Transverse colon (tissue), 4 donors: Measurements from ENCODE around the gene NECAP2. TPM values are rescaled to one million over a fixed set of nuclear protein-coding genes. Genes with fewer than 3 reads are reported as not detected.

Experiments
- DNase-seq: peaks from one replicate; pipeline ENCODE4 v3.0.0-alpha.2; 2019
- H3K27ac ChIP-seq, 4 donors: fragments of 200-600 bp; sonication (generic); 2 replicates each; pipeline ENCODE4 v1.5.1; 2016 to 2018; ENCODE audit warnings: inconsistent platforms in 4 of 4
- H3K27me3 ChIP-seq: fragments of 200-600 bp; sonication (generic); 2 replicates; pipeline ENCODE4 v1.5.1; 2017; ENCODE audit warnings: inconsistent platforms
- H3K36me3 ChIP-seq, 4 donors: fragments of 200-600 bp; sonication (generic); 2 replicates each; pipeline ENCODE4 v1.5.1; 2017 to 2019; ENCODE audit warnings: inconsistent platforms in 4 of 4
- H3K4me1 ChIP-seq, 4 donors: fragments of 200-600 bp; sonication (generic); 2 replicates each; pipeline ENCODE4 v1.5.1; 2017 to 2020; ENCODE audit warnings: inconsistent platforms in 4 of 4
- H3K4me3 ChIP-seq, 4 donors: fragments of 200-600 bp; sonication (generic); 1 replicate in 1 of 4; 2 replicates in 3 of 4; pipeline versions ENCODE4 v1.5.1 to v1.6.1; 2017 to 2019; ENCODE audit warnings: inconsistent platforms in 4 of 4
- H3K9me3 ChIP-seq, 2 donors: fragments of 200-600 bp; sonication (generic); 2 replicates each; pipeline ENCODE4 v1.5.1; 2017 to 2019; ENCODE audit warnings: inconsistent platforms in 2 of 2
- EP300 ChIP-seq: sonication (generic); formaldehyde crosslinking; IDR thresholded peaks from one replicate; pipeline ENCODE4 v1.6.1; 2017; ENCODE audit warnings: antibody characterized with exemption, low read depth
- POLR2A ChIP-seq: fragments of 450-650 bp; IDR thresholded peaks from one replicate; pipeline ENCODE4 v1.6.1; 2016; ENCODE audit warnings: antibody characterized with exemption, mild to moderate bottlenecking, moderate library complexity
- POLR2AphosphoS5 ChIP-seq, 3 donors: sonication (generic); formaldehyde crosslinking; IDR thresholded peaks; one replicate each; pipeline ENCODE4 v1.6.1; 2016; ENCODE audit warnings: antibody characterized with exemption in 3 of 3
- WGBS, 2 donors: methylation state at CpG; one replicate each; pipeline ENCODE4 v1.1.5; 2018; ENCODE audit warnings: low coverage in 1 of 2; 5-methylcytosine and 5-hydroxymethylcytosine counted together
- in situ Hi-C, 4 donors: fragments of 200-750 bp; cut with MboI; loops; one replicate each; pipeline versions ENCODE4 v1.15.0 to v1.15.1; 2017; ENCODE audit warnings: low sequenced_read_pairs in 3 of 4, low pct_ligation_motif_present in 1 of 4, low pct_unique_long_range_greater_than_20kb in 1 of 4
- intact Hi-C: fragments of 100-400 bp; cut with DNase I; formaldehyde crosslinking; loops from one replicate; pipeline ENCODE4 v1.15.1; 2023; ENCODE audit warnings: low total_unique reads
- total RNA-seq, 4 donors: library from RNA; depleted of rRNA; stranded (reverse); fragments of >200 nt; gene quantifications; one replicate each; pipeline ENCODE4 v1.1.0, GENCODE V29; 2016
- TF ChIP-seq, protein P1 (sequence below), 5 experiments: fragments of 200-600 bp in 3 of 5; fragments of 450-650 bp in 2 of 5; sonication (generic) in 3 of 5; IDR thresholded peaks; 1 replicate in 2 of 5; 2 replicates in 3 of 5; pipeline ENCODE4 v1.5.1; 2016 to 2017; ENCODE audit warnings: antibody characterized with exemption in 5 of 5, inconsistent platforms in 3 of 5, mild to moderate bottlenecking in 2 of 5, moderate library complexity in 1 of 5

Gene NECAP2
- total RNA-seq, 4 donors from 2014 or later = 34.4 to 58.2 (median 52.4) TPM

DNA sequence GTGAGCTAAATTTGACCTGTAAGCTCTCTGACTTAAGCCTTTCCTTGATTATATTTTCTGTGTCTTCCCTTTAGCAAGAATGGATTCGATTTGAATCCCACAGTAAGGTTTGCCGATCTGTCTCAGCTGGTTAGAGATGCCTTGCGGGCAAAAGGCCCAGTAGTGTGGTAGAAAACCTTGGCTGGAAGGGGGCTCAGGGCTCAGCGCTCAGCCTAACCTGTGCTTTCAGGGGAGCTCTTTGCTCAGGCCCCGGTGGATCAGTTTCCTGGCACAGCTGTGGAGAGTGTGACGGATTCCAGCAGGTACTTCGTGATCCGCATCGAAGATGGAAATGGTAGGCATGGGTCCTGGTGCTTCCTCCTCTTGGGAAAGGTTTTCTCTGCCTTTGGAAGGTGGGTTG is 7.1 kb downstream of the NECAP2 start:
- H3K9me3 ChIP-seq = no peaks in the 10 kb centered on the region
- WGBS, 2 donors = 97 to 100% methylated on average over 1 to 9 of the region's 9 CpGs
- TF ChIP-seq, protein P1, sequence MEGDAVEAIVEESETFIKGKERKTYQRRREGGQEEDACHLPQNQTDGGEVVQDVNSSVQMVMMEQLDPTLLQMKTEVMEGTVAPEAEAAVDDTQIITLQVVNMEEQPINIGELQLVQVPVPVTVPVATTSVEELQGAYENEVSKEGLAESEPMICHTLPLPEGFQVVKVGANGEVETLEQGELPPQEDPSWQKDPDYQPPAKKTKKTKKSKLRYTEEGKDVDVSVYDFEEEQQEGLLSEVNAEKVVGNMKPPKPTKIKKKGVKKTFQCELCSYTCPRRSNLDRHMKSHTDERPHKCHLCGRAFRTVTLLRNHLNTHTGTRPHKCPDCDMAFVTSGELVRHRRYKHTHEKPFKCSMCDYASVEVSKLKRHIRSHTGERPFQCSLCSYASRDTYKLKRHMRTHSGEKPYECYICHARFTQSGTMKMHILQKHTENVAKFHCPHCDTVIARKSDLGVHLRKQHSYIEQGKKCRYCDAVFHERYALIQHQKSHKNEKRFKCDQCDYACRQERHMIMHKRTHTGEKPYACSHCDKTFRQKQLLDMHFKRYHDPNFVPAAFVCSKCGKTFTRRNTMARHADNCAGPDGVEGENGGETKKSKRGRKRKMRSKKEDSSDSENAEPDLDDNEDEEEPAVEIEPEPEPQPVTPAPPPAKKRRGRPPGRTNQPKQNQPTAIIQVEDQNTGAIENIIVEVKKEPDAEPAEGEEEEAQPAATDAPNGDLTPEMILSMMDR (IDR thresholded peaks at IDR 0.05) = no peak
- TF ChIP-seq EP300 = no peak
- TF ChIP-seq POLR2A = no peak
- TF ChIP-seq POLR2AphosphoS5 (IDR thresholded peaks at IDR 0.05) = no peak
- H3K27ac ChIP-seq = no peak overlapping the region
- H3K4me1 ChIP-seq = peaks cover 0 to 11% (median 9%) of the 10 kb centered on the region in 4 donors
- no peak for DNase-seq
- H3K27me3 ChIP-seq = no peaks in the 10 kb centered on the region
- H3K4me3 ChIP-seq = no peak overlapping the region
- H3K36me3 ChIP-seq = peaks cover 0 to 55% (median 15%) of the 10 kb centered on the region in 4 donors
- in situ Hi-C loops (no loop called here), intact Hi-C loops (no loop called here)

DNA sequence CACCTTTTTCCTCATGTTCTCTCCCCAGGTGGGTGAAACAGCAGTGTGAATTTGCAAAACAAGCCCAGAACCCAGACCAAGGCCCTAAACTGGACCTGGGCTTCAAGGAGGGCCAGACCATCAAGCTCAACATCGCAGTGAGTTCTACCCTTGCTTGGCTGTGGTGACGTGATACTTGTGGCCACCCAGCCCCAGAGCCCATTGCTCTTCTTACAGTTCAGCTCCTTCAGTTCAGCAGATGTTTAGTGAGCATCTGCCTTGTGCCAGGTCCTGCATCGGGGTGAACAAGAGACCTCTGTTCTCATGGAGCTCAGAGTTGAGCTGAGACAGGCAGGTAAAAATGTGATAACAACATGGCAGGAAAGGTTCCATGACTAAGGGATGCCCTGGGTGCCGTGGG is 8.5 kb downstream of the NECAP2 start:
- Histone ChIP-seq H3K4me3 (no peak overlapping the region), H3K27ac (no peak overlapping the region), H3K36me3 (peaks cover 0 to 66% (median 19%) of the 10 kb centered on the region in 4 donors), H3K27me3 (no peaks in the 10 kb centered on the region), H3K4me1 (no peaks in the 10 kb centered on the region), H3K9me3 (no peaks in the 10 kb centered on the region)
- 98 to 100% methylated on average over 1 to 4 of the region's 4 CpGs for WGBS, 2 donors
- TF ChIP-seq POLR2AphosphoS5 (IDR thresholded peaks at IDR 0.05) (no peak), EP300 (no peak), POLR2A (no peak)
- TF ChIP-seq, protein P1 (IDR thresholded peaks at IDR 0.05) = no peak
- DNase-seq = no peak
- intact Hi-C loops = no loop called here
- in situ Hi-C loops = no loop called here

DNA sequence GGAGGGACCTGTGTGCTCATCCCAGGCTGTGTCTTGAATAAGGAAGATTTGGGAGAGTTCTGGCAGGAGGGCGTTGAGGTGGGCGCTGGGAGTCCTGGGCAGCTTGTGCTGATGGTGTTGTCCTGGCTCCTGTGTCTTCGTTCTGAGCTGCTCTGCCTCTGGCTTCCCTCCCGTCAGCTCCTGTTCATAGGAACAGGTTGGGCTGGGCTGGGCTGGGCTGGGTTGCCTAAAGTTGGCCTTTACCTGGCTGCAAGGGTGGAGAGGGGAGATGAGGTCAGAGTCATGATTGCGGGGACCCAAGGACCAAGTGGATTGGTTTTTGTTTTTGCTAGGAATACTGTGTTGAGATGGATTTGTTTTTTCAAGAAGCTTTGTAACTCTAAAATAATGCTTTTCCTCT is 9.1 kb downstream of the NECAP2 start:
- in situ Hi-C loops = no loop called here
- TF ChIP-seq EP300 = no peak
- TF ChIP-seq, protein P1 (IDR thresholded peaks at IDR 0.05) = no peak
- no peak for TF ChIP-seq POLR2AphosphoS5 (IDR thresholded peaks at IDR 0.05)
- TF ChIP-seq POLR2A = no peak
- Histone ChIP-seq H3K9me3 (no peaks in the 10 kb centered on the region), H3K27me3 (no peaks in the 10 kb centered on the region), H3K4me1 (no peaks in the 10 kb centered on the region), H3K4me3 (no peak overlapping the region), H3K27ac (no peak overlapping the region), H3K36me3 (peaks cover 0 to 67% (median 22%) of the 10 kb centered on the region in 4 donors)
- DNase-seq = no peak
- WGBS, 2 donors = 89 to 100% methylated on average over 2 to 5 of the region's 5 CpGs
- intact Hi-C loops = no loop called here

DNA sequence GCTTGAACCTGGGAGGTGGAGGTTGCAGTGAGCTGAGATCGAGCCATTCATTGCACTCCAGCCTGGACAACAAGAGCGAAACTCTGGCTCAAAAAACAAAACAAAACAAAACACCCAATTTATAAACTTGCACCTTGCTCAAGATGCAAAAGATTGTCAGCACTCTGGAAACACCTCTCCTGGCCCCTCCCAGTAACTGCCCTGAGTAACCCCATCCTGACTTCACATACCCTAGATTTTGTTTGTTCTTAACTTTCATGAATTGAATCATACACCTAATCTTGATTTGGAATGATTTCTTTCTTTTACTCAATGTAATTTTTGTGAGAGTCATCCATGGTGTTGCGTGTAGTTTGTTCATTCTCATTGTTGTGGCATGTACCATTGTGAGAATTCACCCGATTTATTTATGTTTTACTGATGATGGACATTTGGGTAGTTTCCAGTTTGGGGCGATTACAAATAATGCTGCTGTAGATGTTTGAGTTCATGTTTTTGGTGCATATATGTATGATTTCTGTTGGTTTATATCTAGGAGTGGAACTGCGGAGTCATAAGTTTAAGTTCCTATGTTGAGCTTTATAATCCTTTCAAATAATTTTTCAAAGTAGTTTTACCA is 10.4 kb downstream of the NECAP2 start:
- WGBS, 2 donors = 76 to 87% methylated on average over 5 to 6 of the region's 6 CpGs
- Histone ChIP-seq H3K27ac (no peak overlapping the region), H3K36me3 (peaks cover 0 to 56% (median 25%) of the 10 kb centered on the region in 4 donors), H3K4me1 (no peaks in the 10 kb centered on the region), H3K9me3 (no peaks in the 10 kb centered on the region), H3K27me3 (no peaks in the 10 kb centered on the region), H3K4me3 (no peak overlapping the region)
- TF ChIP-seq, protein P1 (IDR thresholded peaks at IDR 0.05) = no peak
- no peak for TF ChIP-seq EP300
- TF ChIP-seq POLR2AphosphoS5 (IDR thresholded peaks at IDR 0.05) = no peak
- TF ChIP-seq POLR2A = no peak
- intact Hi-C loops (no loop called here), in situ Hi-C loops (no loop called here)
- no peak for DNase-seq
